HCT116 (cell line): ENCODE measurements around the gene MYORG. TPM values are rescaled to one million over a fixed set of nuclear protein-coding genes. Genes with fewer than 3 reads are reported as not detected.

ENCODE experiments used
- ATAC-seq: fragments of 200-7000 bp; cut with Tn5 transposase; 2 replicates; pipeline ENCODE4 v1.9.1; 2020; ENCODE audit warnings: mild to moderate bottlenecking, moderate library complexity
- BruUV-seq: library from RNA; stranded (reverse); fragments of 400-500 nt; replicated peaks from 2 replicates; lab custom pipeline; 2021; lab: Mats Ljungman, UMichigan
- CTCF ChIA-PET: fragments of 300-600 bp; sonication (Branson Sonifier 250); formaldehyde crosslinking; loops from one replicate; lab custom pipeline; 2021; ENCODE audit warnings: antibody characterized with exemption; lab: Charles Lee
- POLR2A ChIA-PET: fragments of 300-600, 350-600 bp; sonication (Branson Sonifier 250); formaldehyde crosslinking; loops from one replicate; lab custom pipeline; 2021; ENCODE audit warnings: antibody characterized with exemption; lab: Charles Lee
- RAD21 ChIA-PET, 2 experiments: fragments of 300-600 bp; sonication (Branson Sonifier 250); formaldehyde crosslinking; loops; one replicate each; lab custom pipeline; 2023; ENCODE audit warnings: low total read pairs in 2 of 2; ENCODE audit not compliant: uncharacterized antibody in 2 of 2, unreplicated experiment in 2 of 2, low non-redundant PET in 1 of 2; lab: Charles Lee
- DNase-seq: peaks from one replicate; pipeline ENCODE4 v3.0.0-alpha.2; 2010; ENCODE audit warnings: low read depth, low spot score
- H2AFZ ChIP-seq: fragments of 200-600 bp; shearing (Covaris generic), sonication (generic); 2 replicates; pipeline ENCODE4 v1.6.1; 2017; ENCODE audit warnings: low read depth, mixed run types, mixed read lengths, antibody characterized with exemption, low read length; ENCODE audit not compliant: poor library complexity, severe bottlenecking
- H3K27ac ChIP-seq: 2 replicates; pipeline ENCODE4 v1.5.1; 2012; ENCODE audit warnings: low read depth, low read length
- H3K27me3 ChIP-seq: fragments of 200-600 bp; sonication (generic); 2 replicates; pipeline ENCODE4 v1.6.1; 2016; ENCODE audit warnings: mixed run types, low read length, mixed read lengths; ENCODE audit not compliant: insufficient read depth
- H3K36me3 ChIP-seq, 2 experiments: fragments of 200-500 bp in 1 of 2; fragments of 200-600 bp in 1 of 2; sonication (Bioruptor generic) in 1 of 2; sonication (generic) in 1 of 2; 2 replicates each; pipeline versions ENCODE4 v1.5.1 to v1.6.1; 2014 to 2016; ENCODE audit warnings: low read length in 2 of 2, inconsistent platforms in 1 of 2, mixed read lengths in 1 of 2, mixed run types in 1 of 2; ENCODE audit not compliant: insufficient read depth in 2 of 2, control insufficient read depth in 1 of 2
- H3K4me1 ChIP-seq, 2 experiments: fragments of 200-600 bp in 1 of 2; sonication (generic) in 1 of 2; 2 replicates each; pipeline versions ENCODE4 v1.5.1 to v1.6.1; 2012 to 2017; ENCODE audit warnings: low read length in 2 of 2, inconsistent platforms in 1 of 2, mild to moderate bottlenecking in 1 of 2, mixed read lengths in 1 of 2, mixed run types in 1 of 2, moderate library complexity in 1 of 2; ENCODE audit not compliant: insufficient read depth in 2 of 2, control insufficient read depth in 1 of 2
- H3K4me2 ChIP-seq: fragments of 200-600 bp; sonication (generic); 2 replicates; pipeline ENCODE4 v1.6.1; 2017; ENCODE audit warnings: mixed run types, low read length, mixed read lengths
- H3K4me3 ChIP-seq, 2 experiments: fragments of 200-600 bp in 1 of 2; sonication (generic) in 1 of 2; replicated peaks in 1 of 2; 2 replicates each; pipeline ENCODE4 v1.5.1; 2011 to 2016; ENCODE audit warnings: low read length in 2 of 2, control low read depth in 1 of 2, low read depth in 1 of 2, mild to moderate bottlenecking in 1 of 2, mixed read lengths in 1 of 2, mixed run types in 1 of 2
- H3K79me2 ChIP-seq: fragments of 200-600 bp; sonication (generic); 2 replicates; pipeline ENCODE4 v1.6.1; 2017; ENCODE audit warnings: mild to moderate bottlenecking, mixed run types, low read length, moderate library complexity, mixed read lengths; ENCODE audit not compliant: insufficient read depth
- H3K9ac ChIP-seq: fragments of 200-600 bp; sonication (generic); 2 replicates; pipeline ENCODE4 v1.6.1; 2016; ENCODE audit warnings: low read length, mixed read lengths
- H3K9me2 ChIP-seq: fragments of 200-600 bp; sonication (generic), shearing (Covaris generic); 2 replicates; pipeline ENCODE4 v1.6.1; 2017; ENCODE audit warnings: mixed run types, mild to moderate bottlenecking, moderate library complexity; ENCODE audit not compliant: insufficient read depth
- H3K9me3 ChIP-seq, 2 experiments: fragments of 200-500 bp in 1 of 2; fragments of 200-600 bp in 1 of 2; sonication (Bioruptor generic) in 1 of 2; sonication (generic) in 1 of 2; 2 replicates each; pipeline ENCODE4 v1.6.1; 2014 to 2017; ENCODE audit warnings: low read length in 2 of 2, mixed read lengths in 2 of 2, inconsistent platforms in 1 of 2, low read depth in 1 of 2, mild to moderate bottlenecking in 1 of 2, mixed run types in 1 of 2, moderate library complexity in 1 of 2; ENCODE audit not compliant: control insufficient read depth in 1 of 2, insufficient read depth in 1 of 2
- H4K20me1 ChIP-seq: fragments of 200-600 bp; sonication (generic), shearing (Covaris generic); 2 replicates; pipeline ENCODE4 v1.6.1; 2017; ENCODE audit warnings: mixed run types, mild to moderate bottlenecking, moderate library complexity; ENCODE audit not compliant: insufficient read depth
- ATF3 ChIP-seq: IDR thresholded peaks from 2 replicates; pipeline ENCODE4 v1.6.1; 2012
- CBX3 ChIP-seq: IDR thresholded peaks from 2 replicates; pipeline ENCODE4 v1.6.1; 2012; ENCODE audit warnings: low read depth
- CEBPB ChIP-seq: IDR thresholded peaks from 2 replicates; pipeline ENCODE4 v1.6.1; 2012; ENCODE audit warnings: low read depth
- EGR1 ChIP-seq: IDR thresholded peaks from 2 replicates; pipeline ENCODE4 v1.6.1; 2012; ENCODE audit warnings: low read depth
- ELF1 ChIP-seq: IDR thresholded peaks from 2 replicates; pipeline ENCODE4 v1.6.1; 2012; ENCODE audit warnings: low read depth, borderline replicate concordance
- EZH2 ChIP-seq: fragments of 200-600 bp; sonication (generic); IDR thresholded peaks from 2 replicates; pipeline ENCODE4 v1.6.1; 2017; ENCODE audit warnings: antibody characterized with exemption, mixed run types
- EZH2phosphoT487 ChIP-seq: fragments of 200-600 bp; IDR thresholded peaks from 2 replicates; pipeline ENCODE4 v1.6.1; 2018; ENCODE audit warnings: antibody characterized with exemption, borderline replicate concordance
- POLR2A ChIP-seq: IDR thresholded peaks from 2 replicates; pipeline ENCODE4 v1.7.0; 2011; ENCODE audit warnings: borderline replicate concordance; ENCODE audit not compliant: insufficient read depth, insufficient read length; ENCODE audit errors: extremely low read depth
- RAD21 ChIP-seq: IDR thresholded peaks from 2 replicates; pipeline ENCODE4 v1.6.1; 2012; ENCODE audit warnings: low read depth, mild to moderate bottlenecking
- SP1 ChIP-seq: IDR thresholded peaks from 2 replicates; pipeline ENCODE4 v1.6.1; 2012; ENCODE audit warnings: low read depth
- ZBTB33 ChIP-seq: IDR thresholded peaks from 2 replicates; pipeline ENCODE4 v1.6.1; 2011; ENCODE audit warnings: mild to moderate bottlenecking, low read length, moderate library complexity; ENCODE audit not compliant: insufficient replicate concordance; ENCODE audit errors: extremely low read depth
- ZFX ChIP-seq: fragments of 450-650 bp; IDR thresholded peaks from 2 replicates; pipeline ENCODE4 v1.6.1; 2017
- intact Hi-C: fragments of 100-400 bp; cut with micrococcal nuclease; formaldehyde crosslinking; loops from 2 replicates; pipeline ENCODE4 v1.10.0; 2022
- total RNA-seq: library from RNA; stranded (reverse); gene quantifications from one replicate; pipeline ENCODE4 v1.2.1, GENCODE V29; 2021; ENCODE audit not compliant: unreplicated experiment
- TF ChIP-seq, protein P1 (sequence below), 3 experiments: fragments of 200-600 bp in 1 of 3; sonication (generic) in 1 of 3; IDR thresholded peaks in 2 of 3; conservative IDR thresholded peaks in 1 of 3; 2 replicates each; pipeline ENCODE4 v1.5.1; 2012 to 2017; ENCODE audit warnings: low read depth in 2 of 3, low read length in 2 of 3, antibody characterized with exemption in 1 of 3, borderline replicate concordance in 1 of 3, control low read depth in 1 of 3, mild to moderate bottlenecking in 1 of 3, mixed read lengths in 1 of 3, mixed run types in 1 of 3, moderate library complexity in 1 of 3; ENCODE audit not compliant: insufficient read depth in 1 of 3

The MYORG gene
- total RNA-seq, 1 experiment from 2014 or later, result 8.5 TPM

- Histone ChIP-seq H2AFZ (no peak overlapping the region), H3K9me2 (no peaks in the 10 kb centered on the region), H3K9me3 (no peaks in the 10 kb centered on the region), H3K27me3 (no peaks in the 10 kb centered on the region), H3K79me2 (no peaks in the 10 kb centered on the region), H3K36me3 (no peaks in the 10 kb centered on the region), H3K4me2 (no peak overlapping the region), H3K27ac (no peak overlapping the region), H4K20me1 (no peaks in the 10 kb centered on the region), H3K4me3 (no peak overlapping the region), H3K4me1 (peaks cover 6 to 8% of the 10 kb centered on the region in 2 experiments; a peak in 2 of 4 replicates), H3K9ac (no peak overlapping the region)
- intact Hi-C loops, result no loop called here
- ChIA-PET CTCF (interaction anchor here (0.9 kb wide), 1 partner anchor 8 kb away, joined by 3 read pairs; no protein-coding TSS in a partner anchor), POLR2A (interaction anchor here (0.7 kb wide), 1 partner anchor 137 kb away, joined by 4 read pairs; the partner anchor contains the start of gene ENHO), RAD21 (no interaction called here)
- BruUV-seq, result no TSS peak
- ATAC-seq (no peak), DNase-seq (no peak)
- no peak for TF ChIP-seq POLR2A
- TF ChIP-seq ZFX, result no peak
- no peak for TF ChIP-seq ATF3
- no peak for TF ChIP-seq SP1
- no peak for TF ChIP-seq EGR1
- TF ChIP-seq RAD21, result no peak
- TF ChIP-seq CBX3, result no peak
- TF ChIP-seq CEBPB, result no peak
- TF ChIP-seq, protein P1, sequence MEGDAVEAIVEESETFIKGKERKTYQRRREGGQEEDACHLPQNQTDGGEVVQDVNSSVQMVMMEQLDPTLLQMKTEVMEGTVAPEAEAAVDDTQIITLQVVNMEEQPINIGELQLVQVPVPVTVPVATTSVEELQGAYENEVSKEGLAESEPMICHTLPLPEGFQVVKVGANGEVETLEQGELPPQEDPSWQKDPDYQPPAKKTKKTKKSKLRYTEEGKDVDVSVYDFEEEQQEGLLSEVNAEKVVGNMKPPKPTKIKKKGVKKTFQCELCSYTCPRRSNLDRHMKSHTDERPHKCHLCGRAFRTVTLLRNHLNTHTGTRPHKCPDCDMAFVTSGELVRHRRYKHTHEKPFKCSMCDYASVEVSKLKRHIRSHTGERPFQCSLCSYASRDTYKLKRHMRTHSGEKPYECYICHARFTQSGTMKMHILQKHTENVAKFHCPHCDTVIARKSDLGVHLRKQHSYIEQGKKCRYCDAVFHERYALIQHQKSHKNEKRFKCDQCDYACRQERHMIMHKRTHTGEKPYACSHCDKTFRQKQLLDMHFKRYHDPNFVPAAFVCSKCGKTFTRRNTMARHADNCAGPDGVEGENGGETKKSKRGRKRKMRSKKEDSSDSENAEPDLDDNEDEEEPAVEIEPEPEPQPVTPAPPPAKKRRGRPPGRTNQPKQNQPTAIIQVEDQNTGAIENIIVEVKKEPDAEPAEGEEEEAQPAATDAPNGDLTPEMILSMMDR (IDR thresholded peaks at IDR 0.05 in 2 of 3, conservative IDR thresholded peaks at IDR 0.05 in 1 of 3; ENCODE audit: borderline replicate concordance in 1 of 3, insufficient read depth in 1 of 3, low read depth in 2 of 3, low read length in 2 of 3), result no peak
- no peak for TF ChIP-seq EZH2phosphoT487
- TF ChIP-seq EZH2, result no peak
- no peak for TF ChIP-seq ZBTB33
- no peak for TF ChIP-seq ELF1
Observed at GRCh38 chr9:34385561-34386230, 9.0 kb upstream of the MYORG start.
